ENCODE data around the gene MRPL51.
"Not testable (repeated sequence)": the region's sequence is repeated elsewhere in the genome, so short reads cannot be mapped to it uniquely, and the experiment has no call there.

MRPL51 gene

DNA sequence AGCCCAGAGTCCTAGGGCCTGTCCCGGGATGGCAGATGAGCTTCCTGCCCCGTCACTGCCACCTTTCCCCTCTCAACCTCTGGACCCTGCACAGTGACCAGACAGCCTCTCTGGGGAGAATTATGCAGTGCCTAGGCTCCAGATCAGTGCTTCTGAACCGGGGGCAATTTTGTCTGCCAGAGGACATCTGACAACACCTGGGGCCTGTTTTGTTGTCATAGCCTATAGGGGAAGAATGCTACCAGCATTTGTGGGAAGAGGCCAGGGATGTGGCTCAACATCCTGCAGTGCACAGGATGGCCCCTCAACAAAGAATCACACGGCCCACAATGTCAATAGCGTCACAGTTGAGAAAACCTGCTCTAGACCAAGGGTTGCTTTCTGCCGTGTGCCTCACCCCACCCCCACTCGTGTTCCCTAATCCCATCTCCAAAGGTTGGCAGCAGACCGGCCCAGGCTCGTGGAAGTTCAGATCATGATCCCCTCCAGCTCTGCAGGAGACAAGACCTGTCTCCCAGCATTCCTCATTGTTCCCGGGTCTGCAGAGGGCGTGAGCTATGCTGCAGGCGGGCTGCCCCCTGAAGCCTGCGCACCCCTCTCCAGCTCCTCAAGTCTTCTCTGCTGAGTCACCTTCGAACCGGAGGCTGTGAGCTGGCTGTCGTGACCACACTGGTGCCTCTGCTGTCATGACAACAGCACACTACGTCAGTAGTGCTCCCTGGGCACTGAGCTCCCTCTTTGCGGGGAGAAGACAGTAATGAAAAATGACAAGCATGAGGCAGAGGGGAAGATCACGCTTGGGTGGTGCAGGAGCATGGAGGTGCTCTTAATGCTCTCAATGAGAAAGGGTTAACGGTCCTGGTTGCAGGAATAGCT is 39.2 kb upstream of the MRPL51 start:
- peak; percentile 63 for DNase-seq (ENCODE audit: low read depth)

DNA sequence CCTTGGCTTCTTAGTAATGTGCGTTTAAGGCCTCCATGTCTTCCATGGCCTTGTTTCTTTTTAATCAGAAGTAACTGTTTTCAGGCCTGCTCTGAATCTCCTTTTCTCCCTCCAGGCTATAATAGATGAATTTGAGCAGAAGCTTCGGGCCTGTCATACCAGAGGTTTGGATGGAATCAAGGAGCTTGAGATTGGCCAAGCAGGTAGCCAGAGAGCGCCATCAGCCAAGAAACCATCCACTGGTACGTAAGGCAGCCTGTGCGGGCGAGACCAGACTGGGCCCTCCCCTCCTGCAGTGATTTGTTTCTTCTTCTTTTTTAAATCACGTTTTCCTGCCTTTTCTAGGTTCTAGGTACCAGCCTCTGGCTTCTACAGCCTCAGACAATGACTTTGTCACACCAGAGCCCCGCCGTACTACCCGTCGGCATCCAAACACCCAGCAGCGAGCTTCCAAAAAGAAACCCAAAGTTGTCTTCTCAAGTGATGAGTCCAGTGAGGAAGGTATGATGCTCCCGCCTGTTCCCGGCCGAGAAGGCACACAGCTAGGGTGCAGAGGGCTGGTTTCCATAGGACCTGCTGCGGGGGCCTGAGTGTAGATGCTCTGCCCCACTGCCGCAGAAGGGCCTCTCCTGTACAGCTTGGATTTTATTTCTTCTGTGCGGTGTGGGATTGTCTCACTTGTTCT is 37.7 kb upstream of the MRPL51 start:
- no peak for DNase-seq (ENCODE audit: low read depth)

DNA sequence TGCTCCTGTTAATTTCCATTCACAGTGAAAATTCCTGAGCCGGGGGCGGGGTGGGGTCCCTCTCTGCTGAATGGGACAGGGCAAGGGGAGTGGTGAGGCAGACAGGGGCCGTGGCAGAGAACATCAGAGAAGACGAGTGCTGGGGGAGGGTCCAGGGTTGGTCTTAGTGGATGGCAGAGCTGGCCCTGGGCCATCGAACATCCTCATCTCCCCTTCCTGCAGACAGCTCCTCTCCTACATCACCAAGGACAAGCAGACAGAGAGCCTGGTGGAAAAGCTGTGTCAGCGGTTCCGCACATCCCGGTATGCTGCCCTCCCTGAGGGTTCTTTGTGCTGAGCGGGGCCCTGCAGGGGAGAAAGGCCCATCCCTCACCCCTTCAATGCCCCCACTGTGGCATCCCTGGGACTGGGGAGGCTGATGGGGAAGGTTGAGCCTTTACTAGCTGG is 36.3 kb upstream of the MRPL51 start:
- no peak for DNase-seq (ENCODE audit: low read depth)

DNA sequence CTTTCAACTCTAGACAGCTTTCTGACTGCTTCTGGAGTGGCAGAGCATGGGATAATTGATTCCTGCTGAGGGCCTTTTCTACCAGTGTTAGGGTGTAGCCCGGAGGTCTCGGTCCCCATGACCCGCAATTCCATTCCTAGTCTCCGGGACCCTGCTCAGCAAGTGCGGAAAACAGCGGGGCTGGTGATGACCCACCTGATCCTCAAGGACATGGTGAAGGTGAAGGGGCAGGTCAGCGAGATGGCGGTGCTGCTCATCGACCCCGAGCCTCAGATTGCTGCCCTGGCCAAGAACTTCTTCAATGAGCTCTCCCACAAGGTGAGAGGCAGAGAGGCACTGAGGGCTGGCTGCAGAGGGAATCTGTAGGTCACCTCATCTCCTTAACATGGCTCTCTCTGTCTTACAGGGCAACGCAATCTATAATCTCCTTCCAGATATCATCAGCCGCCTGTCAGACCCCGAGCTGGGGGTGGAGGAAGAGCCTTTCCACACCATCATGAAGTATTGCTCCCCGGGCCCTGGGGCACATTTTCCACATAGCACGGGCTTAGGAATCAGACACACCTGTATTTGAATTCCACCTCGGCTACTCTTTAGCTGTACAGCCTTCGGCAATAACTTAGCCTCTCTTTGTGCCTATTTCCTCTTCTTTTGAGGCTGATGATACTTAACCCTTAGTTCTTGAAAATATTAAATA is 35.6 kb upstream of the MRPL51 start:
- no peak for DNase-seq (ENCODE audit: low read depth)

DNA sequence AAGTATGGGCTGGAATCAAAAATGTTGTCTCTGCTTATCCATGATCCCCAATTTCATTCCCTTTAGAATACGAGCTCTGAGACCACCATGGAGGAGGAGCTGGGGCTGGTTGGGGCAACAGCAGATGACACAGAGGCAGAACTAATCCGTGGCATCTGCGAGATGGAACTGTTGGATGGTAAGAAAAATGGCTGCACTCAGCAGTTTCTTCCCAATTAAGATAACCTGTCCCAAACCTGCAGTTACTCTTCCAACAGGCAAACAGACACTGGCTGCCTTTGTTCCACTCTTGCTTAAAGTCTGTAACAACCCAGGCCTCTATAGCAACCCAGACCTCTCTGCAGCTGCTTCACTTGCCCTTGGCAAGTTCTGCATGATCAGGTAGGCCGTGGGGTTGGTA is 34.6 kb upstream of the MRPL51 start:
- DNase-seq (ENCODE audit: low read depth): no peak

DNA sequence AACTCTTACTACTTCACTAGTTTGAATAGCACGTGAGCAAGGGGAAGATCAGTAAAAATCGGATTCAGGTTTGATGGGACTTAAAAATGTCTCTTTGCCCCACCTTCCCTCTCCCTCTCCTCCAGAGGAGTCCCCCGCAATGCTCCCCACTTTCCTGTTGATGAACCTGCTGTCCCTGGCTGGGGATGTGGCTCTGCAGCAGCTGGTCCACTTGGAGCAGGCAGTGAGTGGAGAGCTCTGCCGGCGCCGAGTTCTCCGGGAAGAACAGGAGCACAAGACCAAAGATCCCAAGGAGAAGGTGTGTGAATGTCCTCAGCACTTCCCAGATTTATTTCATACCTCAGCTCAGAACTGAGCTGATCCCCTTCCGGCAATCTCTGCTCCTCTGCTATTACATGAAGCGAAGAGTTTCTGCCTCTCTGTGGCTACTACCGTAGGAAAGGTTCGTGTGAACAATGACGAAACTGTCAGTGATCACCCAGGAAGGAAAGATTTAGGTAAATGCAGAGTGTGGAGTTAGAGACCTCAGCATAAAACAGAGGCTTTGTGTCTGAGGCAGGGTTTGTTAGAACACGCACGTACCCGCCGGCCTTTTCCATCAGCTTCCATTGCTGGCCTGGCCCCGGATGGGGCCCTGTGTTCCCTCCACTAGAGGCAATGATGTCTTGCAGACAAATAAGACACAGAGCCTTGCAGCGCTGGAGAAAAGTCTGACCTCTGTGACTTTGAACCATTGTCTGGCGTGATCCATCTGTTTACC is 33.9 kb upstream of the MRPL51 start:
- no peak for DNase-seq (ENCODE audit: low read depth)

DNA sequence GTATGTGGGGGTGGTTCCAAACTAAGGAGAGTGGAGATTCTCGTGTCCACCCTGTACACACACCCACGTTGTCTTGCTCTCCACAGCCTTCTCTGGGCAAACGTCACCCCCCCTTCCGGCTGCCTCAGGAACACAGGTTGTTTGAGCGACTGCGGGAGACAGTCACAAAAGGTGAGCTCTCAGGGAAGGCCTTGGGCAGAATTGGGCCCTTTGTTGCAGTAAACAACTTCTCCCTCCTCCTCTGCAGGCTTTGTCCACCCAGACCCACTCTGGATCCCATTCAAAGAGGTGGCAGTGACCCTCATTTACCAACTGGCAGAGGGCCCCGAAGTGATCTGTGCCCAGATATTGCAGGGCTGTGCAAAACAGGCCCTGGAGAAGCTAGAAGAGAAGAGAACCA is 33.1 kb upstream of the MRPL51 start:
- DNase-seq (ENCODE audit: low read depth): no peak

DNA sequence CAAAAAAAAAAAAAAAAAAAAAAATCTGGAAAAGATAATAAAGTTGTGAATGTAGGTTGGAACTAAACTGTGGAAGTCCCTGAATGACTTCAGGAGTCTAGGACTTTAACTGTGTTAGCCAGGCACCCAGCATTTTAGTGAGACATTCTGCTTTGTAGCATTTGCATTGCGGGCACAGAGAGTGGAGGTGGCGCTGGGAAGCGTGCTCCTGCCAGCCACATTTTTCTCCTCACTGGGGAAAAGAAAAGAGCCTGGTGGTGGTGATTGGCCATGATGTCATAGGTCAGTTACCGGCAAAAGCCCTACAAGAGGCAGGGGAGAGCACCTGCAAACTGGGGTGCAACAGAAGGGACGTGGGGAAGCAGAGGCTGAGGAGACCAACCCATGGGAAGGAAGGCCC is 31.6 kb upstream of the MRPL51 start:
- no peak for DNase-seq (ENCODE audit: low read depth)

DNA sequence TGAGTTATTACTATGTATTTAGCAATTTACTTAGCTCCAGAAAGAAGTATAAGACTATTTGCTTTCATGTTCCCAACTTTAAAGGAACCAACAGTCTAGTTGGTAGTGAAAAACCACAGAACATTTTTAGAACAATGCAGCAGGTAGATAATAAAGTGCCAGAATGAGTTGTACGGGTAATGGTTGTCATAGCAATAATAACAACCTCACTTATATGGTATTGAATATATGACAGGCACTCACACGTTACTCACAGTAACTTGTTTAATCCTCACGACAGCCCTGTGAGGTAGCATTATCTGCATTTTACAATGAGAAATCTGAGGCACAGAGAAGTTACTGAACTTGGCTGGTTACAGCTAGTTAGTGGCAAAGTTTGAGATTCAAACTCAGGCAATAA is 30.6 kb upstream of the MRPL51 start:
- DNase-seq (ENCODE audit: low read depth): no peak

DNA sequence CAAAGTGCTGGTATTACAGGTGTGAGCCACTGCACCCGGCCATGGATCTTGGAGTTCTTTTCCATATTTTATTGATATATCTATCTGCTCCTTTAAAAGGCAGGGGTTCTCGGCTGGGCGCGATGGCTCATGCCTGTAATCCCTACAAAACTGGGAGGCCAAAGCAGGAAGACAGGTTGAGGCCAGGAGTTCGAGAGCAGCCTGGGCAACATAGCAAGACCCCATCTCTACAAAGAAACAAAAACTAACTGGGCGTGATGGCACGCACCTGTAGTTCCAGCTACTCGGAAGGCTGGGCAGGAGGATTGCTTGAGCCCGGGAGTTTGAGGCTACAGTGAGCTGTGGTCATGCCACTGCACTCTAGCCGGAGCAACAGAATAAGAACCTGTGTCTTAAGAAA is 29.1 kb upstream of the MRPL51 start:
- no peak for DNase-seq (ENCODE audit: low read depth)

DNA sequence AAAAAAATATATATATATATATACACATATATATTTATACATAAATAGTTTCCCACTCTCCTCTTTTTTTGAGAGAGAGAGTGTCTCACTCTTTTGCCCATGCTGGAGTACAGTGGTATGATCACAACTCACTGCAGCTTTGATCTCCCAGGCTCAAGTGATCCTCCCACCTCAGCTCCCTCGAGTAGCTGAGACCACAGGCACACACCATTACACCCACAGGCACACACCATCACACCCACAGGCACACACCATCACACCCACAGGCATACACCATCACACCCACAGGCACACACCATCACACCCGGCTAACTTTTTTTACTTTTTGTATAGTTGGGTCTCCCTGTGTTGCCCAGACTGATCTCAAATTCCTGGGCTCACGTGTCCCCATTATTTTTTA is 27.1 kb upstream of the MRPL51 start:
- DNase-seq (ENCODE audit: low read depth): no peak

DNA sequence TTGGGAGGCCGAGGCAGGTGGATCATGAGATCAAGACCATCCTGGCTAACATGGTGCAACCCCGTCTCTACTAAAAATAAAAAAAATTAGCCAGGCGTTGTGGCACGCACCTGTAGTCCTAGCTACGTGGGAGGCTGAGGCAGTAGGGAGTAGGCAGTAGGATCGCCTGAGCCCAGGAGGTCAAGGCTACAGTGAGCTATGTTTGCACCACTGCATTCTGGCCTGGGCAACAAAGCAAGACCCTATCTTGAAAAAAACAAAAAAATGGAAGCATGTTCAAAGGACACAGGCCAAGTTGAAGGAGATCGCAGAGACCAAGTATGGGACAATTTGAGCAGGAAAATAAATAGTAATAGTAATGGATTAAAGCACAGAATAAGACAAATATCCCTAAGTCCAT is 15.0 kb upstream of the MRPL51 start:
- no peak for DNase-seq (ENCODE audit: low read depth)

DNA sequence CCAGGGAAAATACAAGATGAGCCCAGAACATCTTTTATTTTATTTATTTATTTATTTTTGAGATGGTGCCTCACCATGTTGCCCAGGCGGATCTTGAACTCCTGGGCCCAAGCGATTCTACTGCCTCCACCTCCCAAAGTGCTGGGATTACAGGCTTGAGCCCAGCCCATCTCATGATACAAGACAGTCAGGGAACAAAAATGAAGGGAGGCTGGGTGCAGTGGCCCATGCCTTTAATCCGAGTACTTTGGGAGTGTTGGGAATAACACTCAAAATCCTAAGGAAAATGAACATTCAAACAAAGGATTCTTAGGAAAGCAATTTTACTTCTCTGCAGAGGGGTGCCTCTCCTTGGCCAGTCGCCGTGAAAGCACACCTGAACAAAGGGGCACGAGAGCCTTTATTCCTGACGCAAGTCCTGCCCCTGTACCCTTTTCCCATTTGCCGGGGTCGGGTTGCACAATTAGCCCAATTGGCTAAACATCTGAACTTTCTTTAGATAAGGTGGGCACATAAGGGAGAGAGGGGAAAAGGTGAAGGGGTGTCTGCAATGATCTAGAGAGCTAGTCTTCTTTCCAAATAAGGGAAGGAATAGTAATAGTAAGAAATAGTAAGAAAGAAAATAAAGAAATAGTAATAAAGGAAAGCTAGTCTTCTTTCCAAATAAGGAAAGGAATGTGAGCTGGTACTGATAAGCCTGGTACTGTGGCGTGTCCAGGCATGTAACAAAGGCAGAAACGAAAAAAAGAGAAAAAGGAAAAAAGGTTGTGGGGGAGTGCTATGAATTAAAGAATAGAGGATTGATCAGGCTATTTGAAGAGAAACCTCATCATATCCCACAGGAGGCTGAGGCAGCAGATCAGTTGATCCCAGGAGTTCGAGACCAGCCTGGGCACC is 14.3 kb upstream of the MRPL51 start:
- DNase-seq (ENCODE audit: low read depth): no peak

DNA sequence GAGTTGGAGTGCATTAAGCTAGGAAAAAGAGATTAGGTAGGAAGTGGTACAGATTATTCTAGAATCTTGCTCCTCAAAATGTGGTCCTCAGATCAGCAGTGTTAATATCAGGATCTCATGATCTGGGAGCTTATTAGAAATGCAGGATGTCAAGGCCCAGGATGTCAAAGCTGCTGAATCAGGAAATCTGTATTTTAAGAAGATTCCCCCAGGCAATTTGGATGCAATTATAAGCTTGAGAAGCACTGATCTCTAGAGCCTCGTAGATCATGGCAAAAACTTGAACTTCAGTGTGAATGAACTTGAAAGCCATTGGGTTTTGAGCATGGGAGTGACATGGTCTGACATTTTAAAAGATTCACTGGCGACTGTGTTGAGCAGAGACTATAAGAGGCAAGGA is 7.4 kb upstream of the MRPL51 start:
- DNase-seq (ENCODE audit: low read depth): no peak

DNA sequence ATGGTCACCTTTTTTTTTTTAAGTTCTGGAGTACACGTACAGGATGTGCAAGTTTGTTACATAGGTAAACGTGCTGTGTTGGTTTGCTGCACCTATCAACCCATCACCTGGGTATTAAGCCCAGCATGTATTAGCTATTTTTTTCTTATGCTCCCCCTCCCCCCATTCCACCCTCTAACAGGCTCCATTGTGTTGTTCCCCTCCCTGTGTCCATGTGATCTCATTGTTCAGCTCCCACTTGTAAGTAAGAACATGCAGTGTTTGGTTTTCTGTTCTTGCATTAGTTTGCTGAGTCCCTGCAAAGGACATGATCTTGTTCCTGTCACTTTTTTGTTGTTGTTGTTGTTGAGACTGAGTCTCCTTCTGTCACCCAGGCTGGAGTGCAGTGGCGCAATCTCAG is 4.2 kb upstream of the MRPL51 start:
- not testable (repeated sequence) for DNase-seq (ENCODE audit: low read depth)

DNA sequence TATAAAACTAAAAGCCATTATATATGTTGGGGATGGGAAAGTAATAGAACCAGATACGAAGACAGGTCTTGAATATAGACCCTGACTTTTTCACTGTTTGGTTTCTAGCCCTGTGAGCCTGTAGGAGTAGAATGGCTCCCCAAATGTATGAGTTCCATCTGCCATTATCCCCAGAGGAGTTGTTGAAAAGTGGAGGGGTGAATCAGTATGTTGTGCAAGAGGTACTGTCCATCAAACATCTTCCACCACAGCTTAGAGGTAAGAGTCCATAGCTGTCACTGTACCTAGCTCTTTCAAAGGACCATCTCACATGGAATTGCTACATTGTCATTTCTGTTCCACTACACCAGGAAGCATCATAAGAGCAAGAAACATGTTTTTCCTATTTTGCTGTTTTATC is 1.9 kb upstream of the MRPL51 start:
- DNase-seq (ENCODE audit: low read depth): no peak

DNA sequence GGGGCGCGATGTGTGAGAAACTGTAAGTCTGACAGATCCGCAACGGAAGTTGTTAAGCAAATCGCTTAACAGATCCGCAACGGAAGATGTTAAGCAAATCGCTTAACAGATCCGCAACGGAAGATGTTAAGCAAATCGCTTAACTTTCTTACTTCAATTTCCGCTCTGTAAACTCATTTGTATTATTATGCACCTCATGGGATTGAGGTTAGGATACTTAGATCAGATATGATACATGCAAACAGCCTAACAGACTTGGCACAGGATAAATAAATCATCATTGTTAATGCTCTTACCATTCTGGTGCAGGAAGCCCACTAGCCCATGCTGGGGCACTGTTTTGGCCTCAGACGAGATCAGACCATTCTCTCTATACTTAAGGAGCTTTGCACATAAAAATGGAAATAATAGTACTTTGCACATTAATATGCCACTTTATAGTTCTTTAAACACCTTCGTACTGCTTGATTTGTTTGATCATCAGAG is 1.2 kb upstream of the MRPL51 start:
- DNase-seq (ENCODE audit: low read depth): no peak

DNA sequence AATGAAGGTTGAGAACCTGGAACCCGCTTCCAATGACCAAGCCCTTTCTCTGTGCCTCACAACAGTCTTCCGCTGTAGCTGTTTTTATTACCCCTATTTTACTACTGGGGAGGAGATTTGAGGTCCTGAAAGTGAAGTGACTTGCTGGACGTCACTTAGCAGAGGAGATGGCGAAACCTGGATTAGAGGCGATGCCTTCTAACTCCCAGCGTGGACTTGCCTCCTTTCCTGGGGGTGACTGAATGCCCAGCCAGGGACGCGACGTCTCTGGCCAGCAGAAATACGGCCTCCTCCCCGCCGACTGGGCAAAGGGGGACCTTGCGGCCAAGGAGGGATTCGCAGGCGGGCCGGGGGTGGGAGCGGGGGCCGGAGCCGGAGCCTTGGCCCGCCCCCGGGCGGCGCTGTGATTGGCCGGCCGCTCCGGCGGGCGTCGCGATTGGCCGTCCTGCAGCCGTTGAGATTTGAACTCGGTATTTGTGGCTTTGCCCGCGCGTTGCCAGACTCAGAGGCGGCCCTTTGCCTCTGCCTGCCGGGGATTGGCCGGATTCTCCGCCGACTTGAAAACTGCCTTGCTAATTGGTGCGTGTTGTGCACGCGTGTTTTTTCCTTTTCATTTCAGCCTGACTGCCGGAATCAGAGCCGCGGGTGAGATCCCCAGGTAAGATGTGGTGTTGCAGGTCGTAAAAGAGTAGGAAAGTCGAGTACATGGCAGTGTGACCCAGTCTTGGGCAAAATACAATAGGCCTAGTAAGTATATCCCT is 615 bp upstream of the MRPL51 start, which contains the start of gene NCAPD2:
TSS of gene NCAPD2 (plus strand) at position 606 of the 761 bp plus-strand sequence. CDS start 997 bp downstream, outside the sequence.
- DNase-seq (ENCODE audit: low read depth): peak; percentile 85

DNA sequence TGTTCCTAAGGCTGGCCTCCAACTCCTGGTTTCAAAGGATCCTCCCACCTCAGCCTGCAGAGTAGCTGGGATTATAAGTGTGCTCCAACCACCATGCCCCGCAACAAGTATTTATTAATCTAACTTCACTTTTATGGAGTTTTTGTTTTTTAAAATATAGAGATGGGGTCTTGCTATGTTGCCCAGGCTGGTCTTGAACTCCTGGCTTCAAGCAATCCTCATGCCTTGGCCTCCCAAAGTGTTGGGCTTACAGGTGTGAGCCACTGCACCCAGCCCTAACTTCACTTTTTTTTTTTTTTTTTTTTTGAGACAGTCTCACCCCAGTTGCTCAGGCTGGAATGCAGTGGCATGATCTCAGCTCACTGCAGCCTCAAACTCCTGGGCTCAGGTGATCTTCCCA is 2.4 kb downstream of the MRPL51 start:
- DNase-seq (ENCODE audit: low read depth): not testable (repeated sequence)

DNA sequence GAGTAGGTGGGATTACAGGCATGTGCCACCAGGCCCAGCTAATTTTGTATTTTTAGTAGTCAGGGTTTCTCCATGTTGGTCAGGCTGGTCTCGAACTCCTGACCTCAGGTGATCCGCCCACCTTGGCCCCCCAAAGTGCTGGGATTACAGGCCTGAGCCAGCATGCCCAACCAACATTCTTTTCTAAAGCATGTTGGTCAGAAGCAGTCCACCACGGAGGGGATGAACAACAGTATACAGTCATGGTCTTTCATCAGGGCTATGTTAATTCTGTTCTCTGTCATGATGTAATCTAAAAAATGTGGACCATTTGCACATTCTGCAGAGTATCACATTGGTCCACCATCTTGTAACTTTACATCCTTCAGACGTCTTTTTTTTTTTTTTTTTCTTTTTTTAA is 3.6 kb downstream of the MRPL51 start:
- no peak for DNase-seq (ENCODE audit: low read depth)
